Central memory CD4-positive, alpha-beta T cell (primary cell): ENCODE results near the gene SGTA.
A peak's percentile ranks its signal among the peaks of the same experiment; 100 is the strongest.

Experiments
- DNase-seq: peaks from one replicate; pipeline ENCODE4 v3.0.0; 2022

Gene SGTA

DNA sequence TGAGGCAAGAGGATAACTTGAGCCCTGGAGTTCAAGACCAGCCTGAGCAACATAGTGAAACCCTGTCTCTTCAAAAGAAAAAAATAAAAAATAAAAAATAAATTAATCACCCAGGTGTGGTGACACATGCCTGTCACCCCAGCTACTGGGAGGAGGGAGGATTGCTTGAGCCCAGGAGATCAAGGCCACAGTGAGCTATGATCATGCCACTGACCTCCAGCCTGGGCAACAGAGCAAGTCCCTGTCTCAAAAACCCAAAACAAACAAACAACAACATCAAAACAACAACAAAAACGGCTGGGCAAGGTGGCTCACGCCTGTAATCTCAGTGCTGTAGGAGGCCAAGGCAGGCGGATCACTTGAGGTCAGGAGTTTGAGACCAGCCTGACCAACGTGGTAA lies 39.0 kb downstream of the SGTA start:
- no peak for DNase-seq

DNA sequence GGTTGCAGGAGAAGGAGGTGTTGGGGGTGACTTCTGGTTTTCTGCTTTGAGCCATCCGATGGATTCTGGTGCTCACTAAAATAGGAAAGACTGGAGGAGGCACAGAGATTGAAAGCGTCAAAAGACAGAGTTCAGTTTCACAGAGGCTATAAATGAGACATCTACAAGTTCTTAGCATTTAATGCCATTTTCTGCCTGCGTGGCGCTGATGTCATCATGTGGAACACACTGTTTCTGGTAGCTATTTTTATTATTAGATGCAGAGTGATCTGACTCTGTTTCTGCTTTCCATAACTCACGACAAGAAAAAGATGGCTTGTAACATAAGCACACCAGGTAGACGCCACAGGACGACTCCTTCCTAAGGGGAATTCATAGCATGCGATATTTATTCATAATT lies 40.0 kb downstream of the SGTA start:
- no peak for DNase-seq

DNA sequence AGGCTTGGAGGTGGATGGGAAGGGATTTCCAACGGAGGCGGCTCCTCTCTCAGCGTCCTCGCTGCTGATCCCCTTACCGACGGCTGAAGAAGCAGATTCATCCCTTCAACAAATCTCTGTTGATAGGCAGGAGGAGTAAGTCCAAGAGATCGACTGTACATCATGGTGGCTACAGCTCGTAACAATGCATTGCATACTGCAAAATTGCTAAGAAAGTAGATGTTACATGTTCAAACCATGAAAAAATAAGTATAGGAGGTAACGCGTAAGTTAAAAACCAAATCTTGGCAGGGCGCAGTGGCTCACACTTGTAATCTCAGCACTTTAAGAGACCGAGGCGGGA lies 42.8 kb downstream of the SGTA start:
- DNase-seq, result no peak

DNA sequence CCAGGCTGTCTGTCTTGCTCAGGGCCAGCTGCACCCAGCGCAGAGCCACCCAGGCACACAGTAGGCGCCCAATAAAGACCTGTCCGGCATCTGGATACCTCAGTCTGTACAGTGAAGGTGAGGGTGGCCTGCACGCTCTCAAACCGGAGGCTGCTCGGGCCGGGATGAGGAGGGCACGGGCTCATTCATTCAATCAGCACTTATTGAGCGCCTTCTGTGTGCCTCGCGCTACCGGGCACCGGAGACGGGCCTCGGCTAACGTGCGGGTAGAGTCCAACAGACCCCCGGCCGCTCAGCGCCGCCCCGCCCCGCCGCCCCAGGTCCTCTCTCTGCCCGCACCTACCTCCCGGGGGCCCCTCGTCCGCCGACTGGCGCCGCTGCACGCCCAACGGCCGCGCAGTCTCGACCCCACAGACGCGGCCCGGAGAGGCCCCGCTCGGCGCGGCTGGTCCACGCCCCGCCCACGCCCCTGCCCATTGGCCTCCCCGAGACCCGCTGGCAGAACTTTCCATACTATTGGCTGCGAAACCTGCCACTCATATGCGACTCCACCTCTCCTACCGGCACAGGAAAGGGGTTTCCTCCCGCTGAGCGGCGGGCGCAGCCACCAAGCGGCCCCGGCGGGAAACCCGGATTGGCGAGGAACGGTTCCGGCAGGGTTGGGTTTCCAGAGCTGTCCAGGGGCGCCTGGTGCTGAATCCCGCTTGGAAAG lies 43.3 kb downstream of the SGTA start, which contains the start of gene SLC39A3:
Gene SLC39A3, minus strand, starts transcription at position 416 of the 712 bp plus-strand sequence. CDS start 2,760 bp downstream, outside the sequence.
- DNase-seq, result peak; percentile 97

DNA sequence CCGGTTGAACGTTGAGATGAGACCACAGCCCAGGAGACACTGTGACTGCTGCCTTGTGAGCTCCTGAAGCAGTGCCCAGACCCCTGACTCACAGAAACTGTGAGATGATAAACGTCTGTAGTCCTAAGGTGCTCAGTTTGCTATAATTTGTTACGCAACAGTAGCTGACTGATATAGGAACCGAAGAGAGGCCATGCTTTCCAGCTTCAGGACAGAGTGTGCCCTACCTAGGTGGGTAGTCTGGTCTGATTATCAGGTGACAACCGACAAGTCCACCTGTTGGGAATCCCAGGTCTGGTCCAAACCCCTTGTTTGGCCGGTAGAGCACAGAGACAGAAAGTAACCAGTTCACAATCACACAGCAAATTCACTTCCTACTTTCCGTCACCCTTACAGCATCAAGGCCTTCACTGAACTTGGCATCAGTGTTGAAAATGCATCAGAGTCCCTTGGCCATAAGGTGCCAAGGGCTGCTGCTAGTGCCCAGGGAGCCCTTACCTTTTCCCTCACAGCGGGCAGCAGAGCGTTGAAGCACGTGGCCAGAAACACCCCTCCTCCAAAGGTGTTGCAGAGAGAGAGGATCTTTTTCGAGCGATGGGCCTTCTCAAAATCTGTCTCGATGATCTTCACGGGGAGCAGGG lies 46.4 kb downstream of the SGTA start:
- DNase-seq, result no peak

DNA sequence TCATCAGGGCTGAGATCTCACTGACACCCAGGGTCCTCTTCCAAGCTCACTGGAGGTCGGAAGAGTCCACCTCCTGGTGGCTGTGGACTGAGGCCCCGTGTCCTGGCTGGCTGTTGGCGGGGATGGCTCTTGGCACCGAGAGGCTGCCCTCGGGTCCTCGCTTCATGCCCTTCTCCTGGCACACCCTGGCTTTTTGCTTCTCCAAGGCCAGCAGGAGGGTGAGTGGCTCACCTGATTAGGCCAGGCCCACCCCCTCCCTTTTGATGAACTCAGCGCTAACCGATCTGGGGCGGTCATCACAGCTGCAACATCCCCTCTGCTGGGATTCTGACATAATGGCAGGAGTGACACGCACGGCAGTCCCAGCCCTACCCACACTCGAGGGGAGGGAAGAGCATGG lies 47.7 kb downstream of the SGTA start:
- no peak for DNase-seq

DNA sequence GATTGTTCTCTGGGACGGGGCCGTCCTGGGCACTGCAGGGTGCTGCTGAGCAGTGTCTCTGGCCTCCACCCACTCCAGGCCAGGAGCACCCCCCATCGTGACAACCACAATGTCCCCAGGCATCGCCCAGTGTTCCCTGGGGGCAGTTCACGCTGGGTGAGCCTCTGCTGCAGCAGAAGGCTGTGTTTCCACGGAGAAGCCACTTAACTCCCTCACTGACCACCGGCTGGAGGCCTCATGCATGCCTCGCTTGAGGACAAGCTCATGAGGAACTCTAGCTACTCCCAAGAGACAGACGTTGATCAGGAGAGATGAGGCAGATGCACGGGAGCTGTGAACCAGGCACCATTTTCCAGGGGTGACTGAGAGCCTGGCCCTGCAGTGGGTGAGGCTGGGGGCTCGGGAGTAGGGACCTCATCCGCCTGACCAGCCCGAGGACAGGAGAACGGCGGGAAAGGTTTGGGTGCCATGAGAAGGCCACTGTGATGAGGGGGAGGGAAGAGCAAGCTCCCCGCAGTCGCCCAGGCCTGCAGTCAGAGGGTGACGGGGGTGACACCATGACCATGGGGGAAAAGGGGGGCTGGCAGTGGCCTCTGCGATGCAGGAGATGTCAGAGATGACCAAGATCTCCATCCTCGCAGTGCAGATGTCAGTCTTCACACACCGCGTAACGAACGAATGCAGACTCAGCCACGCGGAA lies 48.3 kb downstream of the SGTA start:
- no peak for DNase-seq

DNA sequence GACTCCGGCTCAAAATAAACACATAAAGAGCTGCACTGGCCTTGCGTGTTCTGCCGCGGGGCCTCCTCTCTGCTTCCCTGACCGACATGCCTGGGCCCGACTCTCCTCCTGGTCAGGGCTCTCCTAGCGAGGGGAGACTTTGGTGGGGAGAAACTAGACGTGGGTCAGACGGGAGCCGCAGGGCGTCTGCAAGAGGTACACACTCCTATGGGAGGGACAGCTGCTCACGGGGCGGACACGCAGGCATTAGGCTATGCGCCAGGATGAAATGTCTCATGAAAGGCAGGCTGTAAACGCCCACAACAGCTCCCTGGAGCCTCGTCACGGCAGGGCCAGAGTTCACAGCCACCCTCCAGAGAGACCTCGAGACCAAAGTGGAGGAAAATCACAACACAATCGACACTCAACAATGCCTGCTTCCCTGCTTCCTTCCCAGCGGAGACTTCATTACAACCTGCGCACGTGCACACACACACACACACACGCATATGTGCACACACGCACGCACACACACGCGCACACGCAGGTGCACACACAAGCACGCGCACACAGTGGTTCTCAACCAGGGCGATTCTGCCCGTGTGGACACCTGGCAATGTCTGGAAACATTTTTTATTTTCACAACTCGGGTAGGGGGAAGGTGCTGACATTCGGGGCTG lies 49.0 kb downstream of the SGTA start:
- DNase-seq, result no peak

DNA sequence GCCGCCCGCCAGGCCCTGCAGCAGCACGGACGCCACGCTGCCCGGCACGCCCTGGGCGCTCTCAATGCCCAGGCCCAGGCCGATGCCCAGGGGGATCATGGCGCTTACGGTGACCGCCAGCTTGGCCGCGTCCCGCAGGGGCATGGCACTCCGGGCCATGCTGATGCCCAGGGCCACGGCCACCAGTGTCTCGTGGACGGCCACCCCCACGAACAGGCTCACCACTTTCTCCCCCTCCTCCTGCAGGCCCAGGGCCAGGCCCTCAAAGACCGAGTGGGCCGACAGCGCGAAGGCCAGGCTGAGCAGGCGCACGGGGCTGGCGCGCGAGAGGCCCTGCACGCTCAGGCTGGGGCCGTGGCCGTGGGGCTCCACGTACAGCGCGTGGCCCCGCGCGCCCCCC lies 50.2 kb downstream of the SGTA start:
- DNase-seq, result no peak

DNA sequence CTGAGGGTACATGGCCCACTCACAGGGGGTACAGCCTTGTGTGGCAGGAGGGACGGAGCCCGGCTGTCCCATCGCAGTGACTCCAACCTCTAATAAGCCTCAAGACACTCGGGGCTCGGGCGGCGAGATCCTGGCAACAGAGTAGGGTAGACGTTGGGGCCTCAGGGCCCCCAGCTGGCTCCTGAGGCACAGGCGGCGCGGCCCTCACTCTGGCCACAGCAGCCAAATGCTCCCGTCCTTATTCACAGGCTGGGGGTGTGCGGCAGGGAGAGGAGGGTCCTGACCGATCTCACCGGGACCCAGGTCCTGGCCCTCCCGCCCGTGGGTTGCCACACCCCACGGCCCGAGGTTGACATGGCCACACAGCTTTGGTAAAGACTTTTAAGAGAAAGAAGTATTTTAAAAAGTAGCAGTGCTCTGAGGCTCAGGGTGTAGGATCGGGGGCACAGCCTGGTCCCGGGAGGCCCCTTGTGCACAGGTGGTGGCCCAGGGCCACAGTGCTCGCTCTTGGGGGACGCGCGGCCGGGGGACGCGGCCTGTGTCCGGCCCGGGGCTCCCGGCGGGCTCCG lies 50.8 kb downstream of the SGTA start:
- DNase-seq, result no peak

DNA sequence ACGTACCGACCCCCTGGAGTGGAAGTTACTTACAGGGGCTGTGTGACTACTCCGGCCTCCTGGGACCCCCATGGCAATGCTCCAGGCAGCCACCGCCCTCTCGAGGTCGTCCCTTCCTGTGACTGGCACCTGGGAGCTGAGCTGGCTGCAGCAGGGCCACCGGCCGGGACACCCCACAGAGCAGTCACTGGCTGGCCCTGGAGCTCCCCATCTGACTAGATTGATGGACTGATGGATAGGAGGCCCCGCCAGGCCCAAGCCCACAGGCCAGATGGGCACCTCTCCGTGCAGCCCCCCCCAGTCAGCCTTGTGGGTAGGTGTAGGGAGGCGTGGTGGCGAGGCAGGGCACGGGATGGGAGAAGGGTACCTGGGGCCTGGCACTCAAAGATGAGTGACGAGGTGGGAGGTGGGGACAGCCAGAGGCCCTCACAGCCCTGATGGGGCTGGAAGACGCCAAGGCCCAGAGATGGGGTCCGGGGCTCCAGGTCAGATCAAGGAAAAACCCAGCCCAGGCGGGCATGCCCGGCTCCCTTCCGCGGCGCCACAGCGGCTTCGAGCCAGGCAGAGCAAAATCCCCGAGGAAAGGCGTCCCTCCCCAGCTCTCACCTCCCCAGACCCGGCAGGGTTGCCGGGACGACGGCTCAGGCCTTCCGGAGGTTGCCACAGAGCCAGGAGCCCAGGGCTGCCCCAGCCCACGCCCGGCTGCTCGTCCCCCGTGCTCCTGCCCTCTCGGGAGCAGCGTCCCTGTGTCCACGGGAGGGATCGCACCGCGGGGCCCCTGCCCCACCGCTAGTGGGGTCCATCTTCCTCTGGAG lies 51.7 kb downstream of the SGTA start:
- DNase-seq, result no peak

DNA sequence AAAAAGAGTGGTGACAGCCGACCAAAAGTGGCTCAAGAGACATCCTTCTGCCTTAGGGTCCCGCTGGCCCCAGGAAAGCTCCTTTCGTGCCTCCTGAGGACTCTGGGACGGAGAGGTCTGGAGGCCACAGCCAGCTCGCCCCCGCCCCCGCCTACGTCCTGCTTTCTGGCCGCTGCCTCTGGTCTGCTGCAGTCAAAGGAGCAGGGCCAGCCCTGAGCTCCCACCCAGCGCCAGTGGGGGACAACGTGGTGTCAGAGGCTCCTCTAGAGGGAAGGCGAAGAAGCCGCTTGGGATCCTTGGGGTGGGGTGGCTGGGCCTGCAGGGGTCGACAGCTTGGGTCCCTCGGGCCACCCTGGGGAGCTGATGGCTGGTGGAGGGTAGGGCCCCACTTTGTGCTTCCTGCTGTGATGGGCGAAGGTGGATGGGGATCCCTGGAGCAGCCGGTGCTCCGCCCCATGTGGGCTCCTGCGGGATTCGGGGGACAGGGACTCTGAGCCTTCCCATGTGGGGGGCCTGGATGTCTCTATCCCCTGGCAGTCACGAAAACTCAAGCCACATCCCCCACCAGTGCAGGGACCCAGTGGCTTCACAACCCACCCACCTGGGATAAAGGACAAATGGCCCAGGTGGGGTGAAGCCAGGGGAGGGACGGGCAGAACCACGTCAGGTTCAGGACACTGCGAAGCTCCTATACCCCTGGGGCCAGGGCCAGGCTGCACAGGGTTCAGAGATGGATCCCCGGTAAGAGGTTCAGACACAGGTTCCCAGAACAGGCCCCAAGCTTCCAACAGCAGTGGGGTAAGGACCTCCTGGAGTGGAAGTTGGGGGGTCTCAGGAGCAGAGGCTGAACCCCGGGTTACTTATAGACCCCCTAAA lies 52.9 kb downstream of the SGTA start:
- DNase-seq, result no peak

DNA sequence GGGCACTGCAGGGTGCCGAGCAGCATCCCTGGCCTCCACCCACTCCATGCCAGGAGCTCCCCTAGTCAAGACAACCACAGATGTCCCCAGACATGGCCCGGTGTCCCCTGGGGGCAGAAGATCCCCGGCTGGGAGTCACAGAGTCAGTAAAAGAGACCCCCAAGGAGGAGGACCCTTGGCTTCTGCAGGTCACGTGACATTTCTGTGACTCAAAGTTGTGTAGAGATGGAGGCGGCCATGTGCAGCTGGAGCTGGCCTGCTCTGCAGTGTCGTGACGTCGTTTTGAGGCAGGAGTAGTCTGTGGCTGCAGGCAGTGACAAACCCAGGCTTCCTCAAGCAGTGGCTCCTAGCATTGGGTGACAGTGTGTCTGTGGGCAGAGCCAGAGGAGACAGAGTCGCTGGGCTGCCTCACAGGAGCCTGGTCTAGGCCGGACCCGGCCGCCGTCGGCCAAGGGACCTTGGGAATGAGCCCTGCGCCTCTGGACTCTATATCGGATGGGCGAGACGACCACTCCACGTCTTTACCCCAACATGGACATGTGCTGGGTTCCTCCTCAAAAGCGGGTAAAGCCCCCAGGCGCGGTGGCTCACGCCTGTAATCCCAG lies 54.2 kb downstream of the SGTA start:
- no peak for DNase-seq

DNA sequence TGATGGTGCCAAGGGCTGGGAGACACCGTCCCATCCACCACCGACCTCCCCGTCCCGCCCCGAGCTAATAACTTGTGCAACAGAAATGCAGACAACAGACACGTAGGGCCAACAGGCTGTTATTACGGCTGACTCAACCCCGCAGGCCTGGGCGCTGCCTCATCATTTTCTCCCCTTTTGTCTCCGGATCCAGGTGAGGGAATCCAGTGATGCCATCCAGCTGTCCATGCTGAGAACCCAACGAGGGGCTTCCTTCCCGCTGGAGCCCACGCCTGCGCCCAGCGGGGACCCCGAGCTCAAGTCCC lies 55.5 kb downstream of the SGTA start:
- no peak for DNase-seq

DNA sequence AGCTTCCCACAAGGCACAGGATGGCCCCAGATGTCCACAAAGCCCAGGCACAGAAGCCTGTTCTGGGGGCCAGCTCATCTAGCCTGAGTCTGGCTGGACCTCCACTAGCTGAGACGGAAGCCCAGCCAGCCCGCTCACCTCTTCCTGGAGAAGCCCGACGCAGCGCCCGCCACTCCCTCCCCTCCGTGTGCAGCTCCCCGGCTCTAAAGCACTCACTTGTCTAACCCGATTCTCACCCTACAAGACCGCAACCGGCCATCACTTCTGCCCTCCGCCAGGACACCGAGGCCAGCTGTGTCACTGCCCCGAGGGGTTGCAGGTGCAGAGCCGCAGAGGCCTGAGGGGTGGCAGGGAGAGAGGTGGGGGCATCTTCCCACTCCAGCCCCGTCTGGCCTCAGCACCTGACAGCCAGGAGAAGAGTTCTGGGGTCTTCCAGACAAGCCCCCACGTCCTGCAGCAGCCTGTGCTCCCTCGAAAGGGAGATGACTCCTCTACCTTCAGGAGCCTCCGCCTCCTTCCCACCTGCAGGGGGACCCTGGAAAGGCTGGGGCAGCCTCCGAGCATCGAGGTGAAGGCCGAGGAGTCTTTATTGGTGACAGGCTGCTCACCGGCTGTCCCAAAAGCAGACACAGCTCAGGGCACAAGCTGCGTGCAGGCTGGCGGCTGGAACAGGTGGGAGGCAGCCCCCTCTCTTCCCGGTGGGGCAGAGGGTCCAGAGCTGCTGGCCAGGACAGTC lies 56.0 kb downstream of the SGTA start:
- no peak for DNase-seq

DNA sequence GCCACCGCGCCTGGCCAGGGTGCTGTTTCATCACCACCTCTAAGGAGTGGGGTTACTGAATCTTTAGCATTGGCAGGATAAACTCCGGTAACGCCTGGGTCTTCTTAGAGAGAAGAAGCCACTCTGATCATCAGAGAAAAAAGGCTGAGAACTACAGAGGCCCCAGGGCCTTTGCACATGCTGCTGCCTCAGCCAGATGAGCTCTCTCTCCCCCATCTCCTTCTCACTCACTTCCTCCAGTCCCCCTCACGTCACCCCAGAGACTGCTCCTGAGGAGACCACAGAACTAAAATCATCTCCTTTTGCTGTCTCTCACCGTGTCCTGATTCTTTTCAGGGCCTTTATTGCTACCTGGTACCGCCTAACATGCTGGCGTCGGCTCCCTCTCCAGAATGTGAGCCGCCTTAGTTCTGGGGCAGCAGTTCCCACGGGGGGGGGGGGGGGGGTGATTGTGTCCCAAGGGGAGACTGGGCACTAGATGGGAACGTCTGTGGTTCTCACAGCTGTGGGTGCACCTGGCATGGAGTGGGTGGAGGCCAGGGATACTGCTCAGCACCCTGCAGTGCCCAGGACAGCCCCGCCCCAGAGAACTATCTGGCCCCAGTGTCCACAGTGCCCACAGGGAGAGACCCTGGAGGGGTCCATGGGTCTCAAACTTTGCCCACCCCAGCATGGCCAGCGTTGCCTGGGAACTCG lies 56.8 kb downstream of the SGTA start:
- DNase-seq, result no peak

DNA sequence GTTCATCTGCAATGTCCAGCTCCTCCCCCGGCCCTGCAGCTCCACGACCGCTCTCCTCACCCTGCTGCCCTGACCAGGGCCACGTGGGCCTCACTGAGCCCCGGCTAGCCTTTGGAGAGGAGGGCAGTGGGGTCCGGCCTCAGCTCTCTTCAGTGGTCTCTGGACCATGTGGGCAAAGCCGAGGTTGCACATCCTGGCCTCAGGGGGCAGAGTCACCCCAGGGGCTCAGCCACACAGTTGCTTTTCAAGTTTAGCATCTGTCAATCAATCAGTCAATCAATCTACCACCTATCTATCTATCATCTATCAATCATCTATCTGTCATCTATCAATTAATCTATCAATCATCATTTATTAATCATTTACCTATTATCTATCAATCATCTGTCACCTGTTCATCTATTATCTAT lies 58.9 kb downstream of the SGTA start:
- DNase-seq, result no peak

DNA sequence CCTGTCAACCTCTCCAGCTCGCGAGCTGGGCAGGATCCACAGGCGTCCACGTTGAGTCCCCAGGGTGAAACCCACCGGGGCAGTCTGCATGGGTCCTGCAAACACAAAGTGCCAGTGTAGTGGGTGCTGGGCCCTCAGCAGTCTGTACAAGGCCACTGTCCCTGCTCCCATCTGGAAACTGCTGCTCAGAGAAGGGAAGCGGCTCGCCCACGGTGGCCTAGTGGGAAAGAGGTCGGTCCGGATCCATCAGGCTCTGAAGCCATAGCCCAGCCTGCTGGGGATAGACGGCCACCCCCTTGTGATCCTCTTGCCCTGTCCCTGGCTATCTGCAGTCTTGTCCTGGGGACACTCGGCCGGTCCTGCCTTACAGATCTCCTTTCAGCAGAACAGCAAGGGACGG lies 59.3 kb downstream of the SGTA start:
- no peak for DNase-seq

DNA sequence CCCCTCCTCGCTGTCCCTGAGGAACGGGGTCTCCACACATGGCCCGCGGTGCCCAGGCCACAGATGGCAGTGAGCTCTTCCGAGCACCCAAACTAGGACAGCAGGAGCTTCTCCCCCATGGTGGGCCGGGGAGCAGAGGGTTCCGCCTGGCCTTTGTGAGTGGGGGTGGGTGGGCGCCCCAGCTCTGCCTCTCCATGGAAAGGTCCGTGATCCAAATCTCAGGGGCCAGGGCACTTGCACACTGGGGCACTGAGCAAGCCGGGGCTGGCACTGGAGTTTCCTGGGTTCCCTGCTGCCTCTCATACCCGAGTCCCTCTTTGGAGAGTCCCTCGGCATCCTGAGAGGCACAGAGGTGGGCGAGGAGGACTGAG lies 59.7 kb downstream of the SGTA start:
- DNase-seq, result no peak
